Trophoblast cell (in vitro differentiated cells and primary cell): ENCODE measurements around the gene DGKB.

Experiments
- DNase-seq, 2 donors: peaks; one replicate each; pipeline ENCODE4 v3.0.0-alpha.2; 2016
- H2AFZ ChIP-seq: 2 replicates; pipeline ENCODE4 v1.6.1; 2013; ENCODE audit warnings: low read length, moderate library complexity, mild to moderate bottlenecking; ENCODE audit not compliant: insufficient read depth, poor library complexity
- H2AK5ac ChIP-seq: 2 replicates; pipeline ENCODE4 v1.6.1; 2013; ENCODE audit warnings: mild to moderate bottlenecking, low read length
- H2BK120ac ChIP-seq: 2 replicates; pipeline ENCODE4 v1.6.1; 2013; ENCODE audit warnings: low read length, mild to moderate bottlenecking, moderate library complexity; ENCODE audit not compliant: insufficient read depth, poor library complexity
- H2BK12ac ChIP-seq: 2 replicates; pipeline ENCODE4 v1.6.1; 2013; ENCODE audit warnings: mild to moderate bottlenecking, low read length, moderate library complexity
- H2BK5ac ChIP-seq: 2 replicates; pipeline ENCODE4 v1.6.1; 2013; ENCODE audit warnings: low read length, low read depth, moderate library complexity, mild to moderate bottlenecking; ENCODE audit not compliant: poor library complexity
- H3K14ac ChIP-seq: 2 replicates; pipeline ENCODE4 v1.6.1; 2013; ENCODE audit warnings: mild to moderate bottlenecking, low read length
- H3K18ac ChIP-seq: 2 replicates; pipeline ENCODE4 v1.6.1; 2013; ENCODE audit warnings: mild to moderate bottlenecking, low read length
- H3K23ac ChIP-seq: 2 replicates; pipeline ENCODE4 v1.6.1; 2013; ENCODE audit warnings: low read length
- H3K27ac ChIP-seq: 2 replicates; pipeline ENCODE4 v1.5.1; 2013; ENCODE audit warnings: low read depth, mild to moderate bottlenecking, inconsistent platforms, low read length, moderate library complexity
- H3K27me3 ChIP-seq: 2 replicates; pipeline ENCODE4 v1.6.1; 2013; ENCODE audit warnings: inconsistent platforms, mild to moderate bottlenecking, low read length, moderate library complexity; ENCODE audit not compliant: insufficient read depth
- H3K36me3 ChIP-seq, 2 experiments: 1 replicate in 1 of 2; 2 replicates in 1 of 2; pipeline ENCODE4 v1.6.1; 2013; ENCODE audit warnings: low read length in 2 of 2, mild to moderate bottlenecking in 2 of 2, moderate library complexity in 1 of 2; ENCODE audit not compliant: insufficient read depth in 2 of 2, control insufficient read depth in 1 of 2
- H3K4ac ChIP-seq: 2 replicates; pipeline ENCODE4 v1.6.1; 2013; ENCODE audit warnings: low read depth, mild to moderate bottlenecking, low read length, moderate library complexity
- H3K4me1 ChIP-seq, 2 experiments: 1 replicate in 1 of 2; 2 replicates in 1 of 2; pipeline ENCODE4 v1.6.1; 2013; ENCODE audit warnings: low read length in 2 of 2, mild to moderate bottlenecking in 2 of 2, moderate library complexity in 1 of 2; ENCODE audit not compliant: insufficient read depth in 2 of 2, control insufficient read depth in 1 of 2
- H3K4me2 ChIP-seq: 2 replicates; pipeline ENCODE4 v1.6.1; 2013; ENCODE audit warnings: inconsistent platforms, mild to moderate bottlenecking, low read length, moderate library complexity
- H3K4me3 ChIP-seq: 2 replicates; pipeline ENCODE4 v1.5.1; 2013; ENCODE audit warnings: mild to moderate bottlenecking, low read depth, low read length, inconsistent platforms
- H3K79me1 ChIP-seq: one replicate; pipeline ENCODE4 v1.6.1; 2013; ENCODE audit warnings: low read length
- H3K79me2 ChIP-seq: 2 replicates; pipeline ENCODE4 v1.6.1; 2013; ENCODE audit warnings: low read length, mild to moderate bottlenecking; ENCODE audit not compliant: control insufficient read depth, insufficient read depth, poor library complexity
- H3K9ac ChIP-seq: 2 replicates; pipeline ENCODE4 v1.6.1; 2013; ENCODE audit warnings: mild to moderate bottlenecking, low read length
- H3K9me3 ChIP-seq: 2 replicates; pipeline ENCODE4 v1.6.1; 2013; ENCODE audit warnings: low read depth, mild to moderate bottlenecking, control low read depth, inconsistent platforms, low read length; ENCODE audit not compliant: insufficient read depth
- H4K12ac ChIP-seq: 2 replicates; pipeline ENCODE4 v1.6.1; 2013; ENCODE audit warnings: low read depth, mild to moderate bottlenecking, low read length, moderate library complexity
- H4K8ac ChIP-seq: 2 replicates; pipeline ENCODE4 v1.6.1; 2013; ENCODE audit warnings: low read depth, mild to moderate bottlenecking, low read length, moderate library complexity
- H4K91ac ChIP-seq: one replicate; pipeline ENCODE4 v1.6.1; 2013; ENCODE audit warnings: low read depth, mild to moderate bottlenecking, low read length, moderate library complexity
- WGBS: extraction: QIAGEN DNeasy Blood & Tissue Kit; methylation state at CpG from one replicate; pipeline ENCODE4 v1.1.7; 2013; ENCODE audit warnings: missing lambda C conversion rate; ENCODE audit not compliant: insufficient read length, insufficient coverage; ENCODE audit errors: extremely low coverage; 5-methylcytosine and 5-hydroxymethylcytosine counted together

The DGKB gene

GRCh38 chr7:14836571-14837189 lies 65.9 kb downstream of the DGKB start:
- Histone ChIP-seq H3K4me1 (no peaks in the 10 kb centered on the region), H2BK120ac (no peak overlapping the region), H4K12ac (no peak overlapping the region), H3K9ac (no peak overlapping the region), H3K79me2 (no peaks in the 10 kb centered on the region), H3K4me2 (no peak overlapping the region), H3K27ac (no peak overlapping the region), H2AK5ac (no peak overlapping the region), H3K18ac (no peak overlapping the region), H3K4ac (no peak overlapping the region), H4K8ac (no peak overlapping the region), H3K36me3 (no peaks in the 10 kb centered on the region), H3K14ac (no peak overlapping the region), H3K9me3 (no peaks in the 10 kb centered on the region), H4K91ac (no peak overlapping the region), H2BK12ac (no peak overlapping the region), H3K27me3 (no peaks in the 10 kb centered on the region), H3K23ac (no peak overlapping the region), H2BK5ac (no peak overlapping the region), H2AFZ (no peak overlapping the region), H3K4me3 (no peak overlapping the region), H3K79me1 (no peaks in the 10 kb centered on the region)
- no peak for DNase-seq
- WGBS: no CpG with 5 or more reads among the region's 6 CpGs

- Histone ChIP-seq H3K4me3 (no peak overlapping the region), H2AK5ac (no peak overlapping the region), H4K12ac (no peak overlapping the region), H3K79me1 (no peaks in the 10 kb centered on the region), H3K23ac (no peak overlapping the region), H4K8ac (no peak overlapping the region), H3K14ac (no peak overlapping the region), H2BK120ac (no peak overlapping the region), H3K27me3 (no peaks in the 10 kb centered on the region), H3K27ac (no peak overlapping the region), H3K79me2 (no peaks in the 10 kb centered on the region), H3K4me2 (no peak overlapping the region), H3K9ac (no peak overlapping the region), H2BK12ac (no peak overlapping the region), H4K91ac (no peak overlapping the region), H3K4ac (no peak overlapping the region), H3K4me1 (no peaks in the 10 kb centered on the region), H3K36me3 (no peaks in the 10 kb centered on the region), H2BK5ac (no peak overlapping the region), H3K9me3 (no peaks in the 10 kb centered on the region), H2AFZ (no peak overlapping the region), H3K18ac (no peak overlapping the region)
- WGBS: no CpG with 5 or more reads among the region's 4 CpGs
- no peak for DNase-seq
Observed at GRCh38 chr7:14836006-14836405, 66.5 kb downstream of the DGKB start.

- no peak overlapping the region for H3K18ac ChIP-seq
Observed at GRCh38 chr7:14835384-14835783, 67.2 kb downstream of the DGKB start.

GRCh38 chr7:14834883-14835282 lies 67.7 kb downstream of the DGKB start:
- no peak overlapping the region for H3K18ac ChIP-seq
- no peak overlapping the region for H3K4me2 ChIP-seq
- H3K27me3 ChIP-seq: no peaks in the 10 kb centered on the region
- H3K79me1 ChIP-seq: no peaks in the 10 kb centered on the region
- no peak overlapping the region for H2BK5ac ChIP-seq
- no peak overlapping the region for H2BK120ac ChIP-seq
- no peak overlapping the region for H3K14ac ChIP-seq
- no peak overlapping the region for H3K4me3 ChIP-seq
- H3K4me1 ChIP-seq: no peaks in the 10 kb centered on the region
- no peak for DNase-seq
- WGBS: no CpG with 5 or more reads among the region's 1 CpG
- H3K79me2 ChIP-seq: no peaks in the 10 kb centered on the region
- H4K8ac ChIP-seq: no peak overlapping the region
- no peak overlapping the region for H4K12ac ChIP-seq
- H2AK5ac ChIP-seq: no peak overlapping the region
- no peak overlapping the region for H3K23ac ChIP-seq
- no peak overlapping the region for H4K91ac ChIP-seq
- H2BK12ac ChIP-seq: no peak overlapping the region
- no peaks in the 10 kb centered on the region for H3K36me3 ChIP-seq
- no peak overlapping the region for H3K9ac ChIP-seq
- no peaks in the 10 kb centered on the region for H3K9me3 ChIP-seq
- H2AFZ ChIP-seq: no peak overlapping the region
- no peak overlapping the region for H3K27ac ChIP-seq
- no peak overlapping the region for H3K4ac ChIP-seq

More at GRCh38 chr7:14835384-14835783, 67.2 kb downstream of the DGKB start:
- Histone ChIP-seq H2BK5ac (no peak overlapping the region), H3K14ac (no peak overlapping the region), H3K4me1 (no peaks in the 10 kb centered on the region), H2BK12ac (no peak overlapping the region), H3K9me3 (no peaks in the 10 kb centered on the region), H3K79me2 (no peaks in the 10 kb centered on the region), H3K23ac (no peak overlapping the region), H3K9ac (no peak overlapping the region), H4K91ac (no peak overlapping the region), H4K12ac (no peak overlapping the region), H3K27ac (no peak overlapping the region), H4K8ac (no peak overlapping the region), H3K27me3 (no peaks in the 10 kb centered on the region), H2AK5ac (no peak overlapping the region), H2BK120ac (no peak overlapping the region), H3K36me3 (no peaks in the 10 kb centered on the region), H3K4me3 (no peak overlapping the region), H3K4me2 (no peak overlapping the region), H3K79me1 (no peaks in the 10 kb centered on the region), H2AFZ (no peak overlapping the region), H3K4ac (no peak overlapping the region)
- no peak for DNase-seq
- WGBS: no CpG with 5 or more reads among the region's 5 CpGs
